PC-3 (cell line): ENCODE data around the gene SLC46A1.

Experiments
- EZH2 ChIP-seq: fragments of 300-600 bp; sonication (generic); IDR thresholded peaks from one replicate; pipeline ENCODE4 v1.6.1; 2017; ENCODE audit warnings: antibody characterized with exemption, mild to moderate bottlenecking, low read length; ENCODE audit not compliant: unreplicated experiment
- TF ChIP-seq, protein P1 (sequence below): fragments of 300-600 bp; sonication (generic); conservative IDR thresholded peaks from 2 replicates; pipeline ENCODE4 v1.5.1; 2017; ENCODE audit warnings: antibody characterized with exemption, low read depth, mild to moderate bottlenecking, low read length

DNA sequence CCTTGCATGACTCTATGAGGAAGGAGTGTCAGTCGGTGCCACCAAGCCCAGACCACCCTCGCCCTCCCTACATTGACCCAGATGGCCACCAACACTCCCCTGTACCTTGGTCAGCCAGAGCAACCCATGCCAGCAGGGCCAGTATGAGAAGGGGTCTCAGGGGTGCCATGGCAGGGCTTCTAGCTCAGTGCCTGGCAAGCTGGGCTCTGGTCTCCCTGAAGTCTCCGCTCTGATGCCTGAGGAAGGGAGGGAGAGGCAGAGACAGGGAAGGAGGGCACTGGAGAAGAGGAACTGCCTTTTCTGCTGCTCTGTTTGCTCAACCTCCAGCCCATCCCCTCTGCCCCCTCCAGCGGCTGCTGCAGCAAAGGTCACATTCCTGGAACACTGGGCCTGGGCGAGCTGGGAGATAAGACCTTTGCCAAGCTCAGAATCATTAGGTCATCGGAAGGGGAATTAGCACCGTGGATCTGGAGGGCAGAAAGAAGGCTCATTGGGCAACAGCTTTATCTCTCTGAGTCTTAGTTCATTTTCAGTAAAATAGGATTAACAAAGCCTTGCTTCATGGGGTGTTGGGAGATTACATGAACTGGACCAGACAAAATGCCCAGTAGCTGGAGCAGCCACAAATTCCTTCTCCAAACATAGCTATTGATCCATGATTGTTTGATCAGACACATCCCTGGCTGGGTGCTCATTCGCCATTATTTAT, 35.8 kb downstream of the SLC46A1 start, which contains the start of gene VTN:
- TF ChIP-seq, protein P1, sequence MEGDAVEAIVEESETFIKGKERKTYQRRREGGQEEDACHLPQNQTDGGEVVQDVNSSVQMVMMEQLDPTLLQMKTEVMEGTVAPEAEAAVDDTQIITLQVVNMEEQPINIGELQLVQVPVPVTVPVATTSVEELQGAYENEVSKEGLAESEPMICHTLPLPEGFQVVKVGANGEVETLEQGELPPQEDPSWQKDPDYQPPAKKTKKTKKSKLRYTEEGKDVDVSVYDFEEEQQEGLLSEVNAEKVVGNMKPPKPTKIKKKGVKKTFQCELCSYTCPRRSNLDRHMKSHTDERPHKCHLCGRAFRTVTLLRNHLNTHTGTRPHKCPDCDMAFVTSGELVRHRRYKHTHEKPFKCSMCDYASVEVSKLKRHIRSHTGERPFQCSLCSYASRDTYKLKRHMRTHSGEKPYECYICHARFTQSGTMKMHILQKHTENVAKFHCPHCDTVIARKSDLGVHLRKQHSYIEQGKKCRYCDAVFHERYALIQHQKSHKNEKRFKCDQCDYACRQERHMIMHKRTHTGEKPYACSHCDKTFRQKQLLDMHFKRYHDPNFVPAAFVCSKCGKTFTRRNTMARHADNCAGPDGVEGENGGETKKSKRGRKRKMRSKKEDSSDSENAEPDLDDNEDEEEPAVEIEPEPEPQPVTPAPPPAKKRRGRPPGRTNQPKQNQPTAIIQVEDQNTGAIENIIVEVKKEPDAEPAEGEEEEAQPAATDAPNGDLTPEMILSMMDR: no peak
- no peak for TF ChIP-seq EZH2
